SK-N-SH (cell line): ENCODE data around the gene PRKACG. TPM values are rescaled to one million over a fixed set of nuclear protein-coding genes. Genes with fewer than 3 reads are reported as not detected.

Source experiments
- CTCF ChIA-PET: fragments of 300-600, 350-600 bp; formaldehyde crosslinking; extraction: SDS; loops from one replicate; lab custom pipeline; 2021; lab: Yijun Ruan, JAX
- POLR2A ChIA-PET: fragments of 350-600 bp; sonication (Branson Sonifier 250); formaldehyde crosslinking; extraction: SDS; loops from one replicate; lab custom pipeline; 2020; ENCODE audit warnings: antibody characterized with exemption, inconsistent platforms; lab: Yijun Ruan, JAX
- DNase-seq: peaks from one replicate; pipeline ENCODE4 v3.0.0; 2012
- H2AFZ ChIP-seq: fragments of 200-600 bp; sonication (generic); 2 replicates; pipeline ENCODE4 v1.8.1; 2016; ENCODE audit warnings: antibody characterized with exemption, mild to moderate bottlenecking, low read depth
- H3F3A ChIP-seq: fragments of 200-600 bp; sonication (generic); replicated peaks from 2 replicates; pipeline ENCODE3; 2016; ENCODE audit warnings: antibody characterized with exemption, mild to moderate bottlenecking; ENCODE audit not compliant: insufficient read depth
- H3K27ac ChIP-seq, 2 experiments: fragments of 200-500 bp in 1 of 2; fragments of 200-600 bp in 1 of 2; sonication (Bioruptor generic) in 1 of 2; sonication (generic), shearing (Covaris generic) in 1 of 2; 2 replicates each; pipeline versions ENCODE4 v1.5.1 to v1.6.1; 2014 to 2016; ENCODE audit warnings: low read depth in 2 of 2, inconsistent platforms in 1 of 2, low read length in 1 of 2, mild to moderate bottlenecking in 1 of 2, mixed read lengths in 1 of 2
- H3K27me3 ChIP-seq: fragments of 200-600 bp; sonication (generic), shearing (Covaris generic); 2 replicates; pipeline ENCODE4 v1.6.1; 2016; ENCODE audit warnings: mixed run types; ENCODE audit not compliant: insufficient read depth
- H3K36me3 ChIP-seq, 2 experiments: fragments of 200-500 bp in 1 of 2; fragments of 200-600 bp in 1 of 2; sonication (Bioruptor generic) in 1 of 2; sonication (generic) in 1 of 2; replicated peaks in 1 of 2; 2 replicates each; pipeline versions ENCODE3 to v1.5.1; 2014 to 2016; ENCODE audit warnings: low read length in 1 of 2, mild to moderate bottlenecking in 1 of 2; ENCODE audit not compliant: insufficient read depth in 2 of 2, control insufficient read depth in 1 of 2
- H3K4me1 ChIP-seq, 2 experiments: fragments of 200-500 bp in 1 of 2; fragments of 200-600 bp in 1 of 2; sonication (Bioruptor generic) in 1 of 2; sonication (generic), shearing (Covaris generic) in 1 of 2; 2 replicates each; pipeline versions ENCODE4 v1.5.1 to v1.6.1; 2014 to 2016; ENCODE audit warnings: low read depth in 1 of 2, low read length in 1 of 2, mixed run types in 1 of 2; ENCODE audit not compliant: insufficient read depth in 2 of 2, control insufficient read depth in 1 of 2
- H3K4me2 ChIP-seq: fragments of 200-600 bp; sonication (generic), shearing (Covaris generic); 2 replicates; pipeline ENCODE4 v1.6.1; 2017; ENCODE audit warnings: mixed run types
- H3K4me3 ChIP-seq, 2 experiments: fragments of 200-500 bp in 1 of 2; fragments of 200-600 bp in 1 of 2; sonication (Bioruptor generic) in 1 of 2; sonication (generic), shearing (Covaris generic) in 1 of 2; 2 replicates each; pipeline versions ENCODE4 v1.5.1 to v1.8.1; 2014 to 2016; ENCODE audit warnings: low read depth in 2 of 2, inconsistent platforms in 1 of 2, low read length in 1 of 2, mild to moderate bottlenecking in 1 of 2, mixed read lengths in 1 of 2, moderate library complexity in 1 of 2
- H3K79me2 ChIP-seq: fragments of 200-600 bp; sonication (generic); 2 replicates; pipeline ENCODE4 v1.8.1; 2017; ENCODE audit warnings: mild to moderate bottlenecking; ENCODE audit not compliant: insufficient read depth
- H3K9ac ChIP-seq: fragments of 200-600 bp; sonication (generic); 2 replicates; pipeline ENCODE4 v1.6.1; 2017; ENCODE audit warnings: mixed run types
- H3K9me2 ChIP-seq: fragments of 200-600 bp; sonication (generic); 2 replicates; pipeline ENCODE4 v1.6.1; 2017; ENCODE audit warnings: mixed run types
- H3K9me3 ChIP-seq: fragments of 200-600 bp; sonication (generic); 2 replicates; pipeline ENCODE4 v1.6.1; 2017; ENCODE audit warnings: mixed run types, mild to moderate bottlenecking, moderate library complexity
- H4K20me1 ChIP-seq: fragments of 200-600 bp; sonication (generic); 2 replicates; pipeline ENCODE4 v1.6.1; 2017; ENCODE audit warnings: mild to moderate bottlenecking, mixed run types; ENCODE audit not compliant: insufficient read depth
- EP300 ChIP-seq, 2 experiments: IDR thresholded peaks; 2 replicates each; pipeline versions ENCODE4 v1.4.0 to v1.6.1; 2012; ENCODE audit warnings: borderline replicate concordance in 1 of 2, low read depth in 1 of 2, low read length in 1 of 2
- FOSL2 ChIP-seq: IDR thresholded peaks from 2 replicates; pipeline ENCODE4 v1.4.0; 2012; ENCODE audit warnings: low read depth, mild to moderate bottlenecking, moderate library complexity, borderline replicate concordance
- FOXJ3 ChIP-seq: sonication (generic); formaldehyde crosslinking; IDR thresholded peaks from 2 replicates; pipeline ENCODE4 v1.5.1; 2020; ENCODE audit warnings: mild to moderate bottlenecking, missing genetic modification reagents
- FOXM1 ChIP-seq: IDR thresholded peaks from 2 replicates; pipeline ENCODE4 v1.4.0; 2012; ENCODE audit warnings: low read depth, mild to moderate bottlenecking
- GATA2 ChIP-seq: sonication (generic); formaldehyde crosslinking; IDR thresholded peaks from 2 replicates; pipeline ENCODE4 v1.5.0; 2020; ENCODE audit warnings: mild to moderate bottlenecking, missing genetic modification reagents
- MEF2A ChIP-seq: IDR thresholded peaks from 2 replicates; pipeline ENCODE4 v1.4.0; 2012; ENCODE audit warnings: low read depth, borderline replicate concordance
- MXI1 ChIP-seq: IDR thresholded peaks from 2 replicates; pipeline ENCODE4 v1.6.1; 2012; ENCODE audit warnings: mild to moderate bottlenecking, low read depth, low read length, improper control_type of control experiment
- NFIC ChIP-seq: IDR thresholded peaks from 2 replicates; pipeline ENCODE4 v1.4.0; 2012; ENCODE audit warnings: borderline replicate concordance
- NRF1 ChIP-seq: IDR thresholded peaks from 2 replicates; pipeline ENCODE4 v1.6.1; 2012; ENCODE audit warnings: low read depth, mild to moderate bottlenecking, low read length
- POLR2AphosphoS5 ChIP-seq: IDR thresholded peaks from 2 replicates; pipeline ENCODE4 v1.6.1; 2012; ENCODE audit warnings: low read depth, low read length
- RCOR1 ChIP-seq: fragments of 150-350 bp; IDR thresholded peaks from 2 replicates; pipeline ENCODE4 v1.6.1; 2017; ENCODE audit warnings: antibody characterized with exemption, low read length
- RXRA ChIP-seq: IDR thresholded peaks from 2 replicates; pipeline ENCODE4 v1.4.0; 2012; ENCODE audit warnings: low read depth, mild to moderate bottlenecking, borderline replicate concordance
- TAF1 ChIP-seq: IDR thresholded peaks from 2 replicates; pipeline ENCODE4 v1.6.1; 2012; ENCODE audit warnings: low read depth, mild to moderate bottlenecking, low read length, moderate library complexity, borderline replicate concordance
- TCF12 ChIP-seq: IDR thresholded peaks from 2 replicates; pipeline ENCODE4 v1.4.0; 2012
- WGBS: methylation state at CpG from one replicate; pipeline ENCODE4 v1.1.6; 2017; ENCODE audit warnings: low lambda C conversion rate; 5-methylcytosine and 5-hydroxymethylcytosine counted together
- polyA plus RNA-seq, 3 experiments: library from polyadenylated mRNA; depleted of rRNA; stranded (reverse); fragments of >200 nt; gene quantifications; 2 replicates each; pipeline ENCODE4 v1.2.3, GENCODE V29; 2012
- TF ChIP-seq, protein P1 (sequence below): fragments of 150-350 bp; IDR thresholded peaks from 2 replicates; pipeline ENCODE4 v1.6.1; 2016; ENCODE audit warnings: mild to moderate bottlenecking, low read depth, low read length
- TF ChIP-seq, protein P2 (sequence below): fragments of 150-350 bp; IDR thresholded peaks from 2 replicates; pipeline ENCODE4 v1.6.1; 2017; ENCODE audit warnings: antibody characterized with exemption, low read length, low read depth, borderline replicate concordance
- TF ChIP-seq, protein P3 (sequence below): IDR thresholded peaks from 2 replicates; pipeline ENCODE4; 2012
- TF ChIP-seq, protein P4 (sequence below): IDR thresholded peaks from 2 replicates; pipeline ENCODE4 v1.4.0; 2012; ENCODE audit warnings: low read depth
- TF ChIP-seq, protein P5 (sequence below): IDR thresholded peaks from 2 replicates; pipeline ENCODE4 v1.4.0; 2012; ENCODE audit warnings: low read depth, borderline replicate concordance
- TF ChIP-seq, protein P6 (sequence below): IDR thresholded peaks from 2 replicates; pipeline ENCODE4 v1.4.0; 2012; ENCODE audit warnings: low read depth, borderline replicate concordance

The PRKACG gene
- polyA plus RNA-seq, 1 of the 3 experiments (the other 2 are of a cell fraction), result not detected

DNA sequence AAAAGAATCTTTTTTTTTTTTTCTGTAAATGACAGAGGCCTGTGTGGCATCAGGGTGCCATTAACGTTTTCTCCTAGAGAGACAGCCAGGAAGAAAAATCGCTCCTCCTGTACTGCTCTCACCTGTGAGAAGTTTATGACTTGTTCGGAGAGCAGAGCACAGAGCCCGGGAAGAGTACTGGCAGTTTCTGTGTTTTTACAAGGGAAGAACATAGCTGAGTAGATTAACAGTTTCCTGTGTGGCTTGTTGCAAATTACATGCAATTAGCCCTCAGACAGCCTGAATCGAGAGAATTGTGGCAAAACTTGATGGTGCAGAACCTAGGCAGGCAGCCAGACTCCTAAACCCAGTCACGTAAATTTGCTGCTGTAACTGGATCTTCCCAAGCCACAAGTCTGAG, 32.1 kb downstream of the PRKACG start:
- Histone ChIP-seq H3K4me1 (no peaks in the 10 kb centered on the region), H3K27ac (no peak overlapping the region), H3K79me2 (no peaks in the 10 kb centered on the region), H3K4me3 (no peak overlapping the region), H3K9ac (no peak overlapping the region), H3K36me3 (no peaks in the 10 kb centered on the region), H4K20me1 (no peaks in the 10 kb centered on the region), H2AFZ (no peak overlapping the region), H3K9me3 (no peaks in the 10 kb centered on the region), H3F3A (no peaks in the 10 kb centered on the region), H3K9me2 (no peaks in the 10 kb centered on the region)
- WGBS, result 3% methylated on average over 6 of the region's 6 CpGs
- DNase-seq, result no peak
- POLR2A ChIA-PET, result no interaction called here
- CTCF ChIA-PET, result interaction anchor here (0.6 kb wide), 1 partner anchor 10 kb away, joined by 4 read pairs; no protein-coding TSS in a partner anchor
- TF ChIP-seq NFIC, result no peak
- TF ChIP-seq, all 33 proteins: peak for 0
- Histone ChIP-seq H3K4me2 (no peak overlapping the region), H3K27me3 (peaks cover 6% of the 10 kb centered on the region; the same call in 1 of the 2 replicates)

DNA sequence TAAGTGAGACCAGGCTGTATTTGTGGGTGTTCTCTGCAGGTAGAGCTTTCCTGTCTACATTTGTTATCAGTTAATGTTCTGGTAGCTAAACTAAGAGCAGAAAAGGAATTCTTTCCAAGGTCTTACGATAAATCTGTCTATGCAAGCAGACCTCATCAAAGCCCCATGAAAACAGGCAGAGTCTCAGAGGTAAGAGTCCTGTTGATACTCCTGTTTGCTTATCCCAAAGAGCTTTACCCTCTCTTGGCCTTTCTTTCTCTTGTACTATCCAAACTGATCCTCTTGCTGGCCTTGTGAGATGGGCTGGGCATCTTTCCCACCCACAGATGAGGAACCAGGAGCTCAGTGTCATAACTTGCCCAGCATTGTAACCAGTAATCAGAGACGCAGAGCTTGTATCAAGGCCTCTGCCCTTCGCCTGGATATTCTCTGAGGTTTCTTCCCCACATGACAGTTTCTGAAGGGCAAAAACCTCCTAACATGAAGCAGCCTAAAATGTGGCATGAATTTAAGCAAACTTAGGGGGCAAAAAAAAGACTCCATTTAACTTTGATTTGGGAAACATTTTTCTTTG, 33.5 kb downstream of the PRKACG start:
- POLR2A ChIA-PET, result no interaction called here
- CTCF ChIA-PET, result no interaction called here
- WGBS, result 28% methylated on average over 3 of the region's 3 CpGs
- no peak overlapping the region for H3K9ac ChIP-seq
- no peak overlapping the region for H2AFZ ChIP-seq
- H3F3A ChIP-seq, result no peaks in the 10 kb centered on the region
- no peaks in the 10 kb centered on the region for H3K36me3 ChIP-seq
- no peak overlapping the region for H3K27ac ChIP-seq
- no peaks in the 10 kb centered on the region for H3K4me1 ChIP-seq
- H3K27me3 ChIP-seq, result peaks cover 5% of the 10 kb centered on the region; the same call in 1 of the 2 replicates
- H4K20me1 ChIP-seq, result no peaks in the 10 kb centered on the region
- H3K4me3 ChIP-seq, result no peak overlapping the region
- no peaks in the 10 kb centered on the region for H3K9me2 ChIP-seq
- TF ChIP-seq, protein P1, sequence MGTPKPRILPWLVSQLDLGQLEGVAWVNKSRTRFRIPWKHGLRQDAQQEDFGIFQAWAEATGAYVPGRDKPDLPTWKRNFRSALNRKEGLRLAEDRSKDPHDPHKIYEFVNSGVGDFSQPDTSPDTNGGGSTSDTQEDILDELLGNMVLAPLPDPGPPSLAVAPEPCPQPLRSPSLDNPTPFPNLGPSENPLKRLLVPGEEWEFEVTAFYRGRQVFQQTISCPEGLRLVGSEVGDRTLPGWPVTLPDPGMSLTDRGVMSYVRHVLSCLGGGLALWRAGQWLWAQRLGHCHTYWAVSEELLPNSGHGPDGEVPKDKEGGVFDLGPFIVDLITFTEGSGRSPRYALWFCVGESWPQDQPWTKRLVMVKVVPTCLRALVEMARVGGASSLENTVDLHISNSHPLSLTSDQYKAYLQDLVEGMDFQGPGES, result no peak
- TF ChIP-seq, protein P2, sequence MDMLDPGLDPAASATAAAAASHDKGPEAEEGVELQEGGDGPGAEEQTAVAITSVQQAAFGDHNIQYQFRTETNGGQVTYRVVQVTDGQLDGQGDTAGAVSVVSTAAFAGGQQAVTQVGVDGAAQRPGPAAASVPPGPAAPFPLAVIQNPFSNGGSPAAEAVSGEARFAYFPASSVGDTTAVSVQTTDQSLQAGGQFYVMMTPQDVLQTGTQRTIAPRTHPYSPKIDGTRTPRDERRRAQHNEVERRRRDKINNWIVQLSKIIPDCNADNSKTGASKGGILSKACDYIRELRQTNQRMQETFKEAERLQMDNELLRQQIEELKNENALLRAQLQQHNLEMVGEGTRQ, result no peak
- TF ChIP-seq TCF12, result no peak
- TF ChIP-seq, protein P3, sequence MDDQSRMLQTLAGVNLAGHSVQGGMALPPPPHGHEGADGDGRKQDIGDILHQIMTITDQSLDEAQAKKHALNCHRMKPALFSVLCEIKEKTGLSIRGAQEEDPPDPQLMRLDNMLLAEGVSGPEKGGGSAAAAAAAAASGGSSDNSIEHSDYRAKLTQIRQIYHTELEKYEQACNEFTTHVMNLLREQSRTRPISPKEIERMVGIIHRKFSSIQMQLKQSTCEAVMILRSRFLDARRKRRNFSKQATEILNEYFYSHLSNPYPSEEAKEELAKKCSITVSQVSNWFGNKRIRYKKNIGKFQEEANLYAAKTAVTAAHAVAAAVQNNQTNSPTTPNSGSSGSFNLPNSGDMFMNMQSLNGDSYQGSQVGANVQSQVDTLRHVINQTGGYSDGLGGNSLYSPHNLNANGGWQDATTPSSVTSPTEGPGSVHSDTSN, result no peak
- no peak for TF ChIP-seq GATA2
- TF ChIP-seq MEF2A, result no peak
- TF ChIP-seq, protein P4, sequence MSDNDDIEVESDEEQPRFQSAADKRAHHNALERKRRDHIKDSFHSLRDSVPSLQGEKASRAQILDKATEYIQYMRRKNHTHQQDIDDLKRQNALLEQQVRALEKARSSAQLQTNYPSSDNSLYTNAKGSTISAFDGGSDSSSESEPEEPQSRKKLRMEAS, result no peak
- TF ChIP-seq FOXM1, result no peak
- TF ChIP-seq TAF1, result no peak
- TF ChIP-seq FOSL2, result no peak
- no peak for TF ChIP-seq MXI1
- no peak for TF ChIP-seq NFIC
- TF ChIP-seq, protein P5, sequence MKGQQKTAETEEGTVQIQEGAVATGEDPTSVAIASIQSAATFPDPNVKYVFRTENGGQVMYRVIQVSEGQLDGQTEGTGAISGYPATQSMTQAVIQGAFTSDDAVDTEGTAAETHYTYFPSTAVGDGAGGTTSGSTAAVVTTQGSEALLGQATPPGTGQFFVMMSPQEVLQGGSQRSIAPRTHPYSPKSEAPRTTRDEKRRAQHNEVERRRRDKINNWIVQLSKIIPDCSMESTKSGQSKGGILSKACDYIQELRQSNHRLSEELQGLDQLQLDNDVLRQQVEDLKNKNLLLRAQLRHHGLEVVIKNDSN, result no peak
- TF ChIP-seq, protein P6, sequence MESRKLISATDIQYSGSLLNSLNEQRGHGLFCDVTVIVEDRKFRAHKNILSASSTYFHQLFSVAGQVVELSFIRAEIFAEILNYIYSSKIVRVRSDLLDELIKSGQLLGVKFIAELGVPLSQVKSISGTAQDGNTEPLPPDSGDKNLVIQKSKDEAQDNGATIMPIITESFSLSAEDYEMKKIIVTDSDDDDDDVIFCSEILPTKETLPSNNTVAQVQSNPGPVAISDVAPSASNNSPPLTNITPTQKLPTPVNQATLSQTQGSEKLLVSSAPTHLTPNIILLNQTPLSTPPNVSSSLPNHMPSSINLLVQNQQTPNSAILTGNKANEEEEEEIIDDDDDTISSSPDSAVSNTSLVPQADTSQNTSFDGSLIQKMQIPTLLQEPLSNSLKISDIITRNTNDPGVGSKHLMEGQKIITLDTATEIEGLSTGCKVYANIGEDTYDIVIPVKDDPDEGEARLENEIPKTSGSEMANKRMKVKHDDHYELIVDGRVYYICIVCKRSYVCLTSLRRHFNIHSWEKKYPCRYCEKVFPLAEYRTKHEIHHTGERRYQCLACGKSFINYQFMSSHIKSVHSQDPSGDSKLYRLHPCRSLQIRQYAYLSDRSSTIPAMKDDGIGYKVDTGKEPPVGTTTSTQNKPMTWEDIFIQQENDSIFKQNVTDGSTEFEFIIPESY, result no peak
- no peak for TF ChIP-seq EP300 (IDR thresholded peaks at IDR 0.05; ENCODE audit: borderline replicate concordance in 1 of 2, low read depth in 1 of 2, low read length in 1 of 2)
- TF ChIP-seq RXRA, result no peak
- TF ChIP-seq FOXJ3 (CRISPR knock-in tag), result no peak
- no peak for TF ChIP-seq NRF1
- no peak for TF ChIP-seq POLR2AphosphoS5
- no peak for TF ChIP-seq RCOR1
- H3K4me2 ChIP-seq, result no peak overlapping the region
- no peak for DNase-seq
- H3K79me2 ChIP-seq, result no peaks in the 10 kb centered on the region
- no peaks in the 10 kb centered on the region for H3K9me3 ChIP-seq
